Skin of body (tissue), 2 donors: ENCODE measurements around the gene C21orf58. TPM values are rescaled to one million over a fixed set of nuclear protein-coding genes. Genes with fewer than 3 reads are reported as not detected.
"Not testable (repeated sequence)": the region's sequence is repeated elsewhere in the genome, so short reads cannot be mapped to it uniquely, and the experiment has no call there.

ENCODE experiments used
- DNase-seq: peaks from one replicate; lab custom pipeline; 2025; lab: John Stamatoyannopoulos, UW
- total RNA-seq: library from RNA; depleted of rRNA; stranded (reverse); fragments of >200 nt; gene quantifications from one replicate; pipeline ENCODE4 v1.2.3, GENCODE V29; 2014

The C21orf58 gene
- total RNA-seq = 4.1 TPM

DNA sequence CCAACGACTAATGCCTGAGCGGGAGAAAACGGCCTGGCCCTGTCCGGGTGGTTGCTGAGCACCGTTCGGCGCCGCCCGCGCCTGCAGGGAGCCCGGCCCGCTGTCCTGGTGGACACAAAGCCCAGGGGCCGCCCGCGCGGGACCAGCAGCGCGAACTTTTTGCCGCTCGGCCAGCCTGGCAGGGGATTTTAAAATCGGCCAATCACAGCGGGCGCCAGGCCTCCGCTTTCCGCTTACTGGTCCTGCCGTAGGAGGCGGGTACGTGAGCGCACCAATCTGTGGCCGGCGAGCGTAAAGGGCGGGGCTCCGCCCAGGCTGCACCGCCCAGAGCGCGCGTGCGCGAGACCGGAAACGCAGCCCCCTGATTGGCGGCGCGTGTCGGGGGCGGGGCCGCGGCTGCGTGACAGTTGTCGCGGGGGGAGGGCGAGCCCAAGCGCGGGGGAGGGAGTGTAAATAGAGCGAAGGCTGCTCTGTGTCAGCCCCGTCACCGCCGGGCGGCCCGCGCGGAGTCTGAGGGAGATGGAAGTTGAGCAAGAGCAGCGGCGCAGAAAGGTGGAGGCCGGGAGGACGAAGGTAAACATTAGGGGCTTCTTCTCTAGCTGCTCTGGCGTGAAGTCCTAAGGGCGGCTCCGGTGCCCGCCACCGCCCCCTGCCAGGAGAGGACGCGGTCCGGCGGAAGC, at the start of gene C21orf58, which contains the start of gene PCNT:
Gene C21orf58, minus strand, starts transcription at position 161 of the 680 bp plus-strand sequence. CDS start 1,132 bp downstream, outside the sequence.
Gene PCNT, plus strand, starts transcription at position 447 of the 680 bp plus-strand sequence. Its CDS starts 73 bp downstream, at position 520.
- peak; percentile 98 for DNase-seq

GRCh38 chr21:46372947-46373346, 49.3 kb upstream of the C21orf58 start:
- DNase-seq = not testable (repeated sequence)

DNA sequence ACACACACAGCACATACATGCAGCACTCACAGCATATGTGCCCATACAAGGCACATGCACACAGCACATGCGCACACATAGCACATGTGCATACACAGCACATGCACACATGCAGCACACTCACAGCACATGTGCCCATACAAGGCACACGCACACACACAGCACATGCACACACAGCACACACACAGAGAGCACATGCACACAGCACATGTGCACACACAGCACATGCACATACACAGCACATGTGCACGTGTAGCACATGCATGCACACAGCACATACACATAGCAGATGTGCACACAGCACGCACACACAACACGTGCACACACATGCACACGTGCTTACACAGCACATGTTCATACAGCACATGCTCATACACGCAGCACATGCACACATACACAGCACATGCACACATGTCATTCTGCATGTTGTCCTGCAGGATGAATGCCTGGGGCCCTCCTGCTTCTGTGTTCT, 48.4 kb upstream of the C21orf58 start:
- no peak for DNase-seq

DNA sequence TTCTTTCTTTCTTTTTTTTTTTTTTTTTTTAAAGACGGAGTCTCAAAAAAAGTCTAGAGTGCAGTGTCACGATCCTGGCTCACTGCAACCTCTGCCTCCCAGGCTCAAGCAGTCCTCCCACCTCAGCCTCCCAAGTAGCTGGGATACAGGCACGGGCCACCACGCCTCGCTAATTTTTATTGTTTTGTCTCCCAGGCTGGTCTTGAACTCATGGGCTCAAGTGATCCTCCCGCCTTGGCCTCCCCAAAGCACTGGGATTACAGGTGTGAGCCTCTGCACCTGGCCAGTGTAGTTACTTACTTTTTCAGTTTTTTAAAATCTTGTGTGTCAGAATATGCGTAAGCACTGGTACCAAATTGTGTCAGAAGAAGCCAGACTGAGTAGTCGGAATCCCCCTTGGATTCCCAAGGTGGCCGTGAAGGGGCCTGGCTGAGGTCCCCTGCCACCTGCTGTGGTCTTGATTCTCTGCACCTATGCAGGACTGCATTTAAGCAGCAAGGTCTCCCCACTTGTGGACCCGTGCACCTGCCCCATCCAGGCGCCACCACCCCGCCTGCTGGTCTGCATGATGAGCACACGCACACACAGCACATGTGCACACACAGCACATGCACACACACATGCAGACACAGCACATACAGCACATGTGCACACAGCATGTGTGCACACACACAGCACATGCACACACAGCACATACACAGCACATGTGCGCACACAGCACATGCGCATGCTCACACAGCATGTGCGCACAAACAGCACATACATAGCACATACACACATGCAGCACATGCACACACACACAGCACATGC, 47.7 kb upstream of the C21orf58 start:
- DNase-seq = no peak

DNA sequence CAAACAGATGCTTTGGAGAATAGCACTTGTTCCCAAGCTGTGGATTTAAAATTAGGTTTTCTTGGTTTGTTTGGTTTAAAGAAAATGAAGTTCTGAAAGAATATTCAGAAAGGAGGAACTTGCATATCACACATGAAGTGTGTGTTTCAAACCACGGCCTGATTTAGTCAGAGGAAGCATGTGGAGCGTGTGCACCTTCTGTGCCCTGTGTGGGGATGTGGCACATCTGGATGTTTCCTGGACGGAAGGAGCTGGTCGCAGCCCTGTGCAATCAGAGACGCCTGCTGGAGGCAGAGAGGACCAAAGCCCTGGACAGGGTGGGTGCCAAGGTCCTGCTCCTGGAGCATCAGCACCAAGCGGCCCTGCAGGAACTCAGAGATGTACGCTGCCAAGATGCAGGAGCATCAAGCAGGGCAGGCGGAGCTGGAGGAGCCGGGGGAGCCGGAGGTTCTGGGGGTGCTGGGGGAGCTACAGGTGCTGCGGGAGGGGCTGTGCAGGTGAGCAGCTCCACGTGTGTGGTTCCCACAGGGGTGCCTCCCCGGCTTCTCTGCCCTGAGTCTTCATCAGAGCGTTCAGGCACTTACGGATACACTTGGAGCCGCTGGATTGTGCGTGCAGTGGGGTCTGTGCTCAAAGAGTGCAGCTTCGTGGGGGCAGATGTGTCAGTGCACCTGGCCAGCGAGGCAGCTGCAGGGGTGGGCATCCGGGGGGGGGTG, 46.0 kb upstream of the C21orf58 start:
- no peak for DNase-seq

DNA sequence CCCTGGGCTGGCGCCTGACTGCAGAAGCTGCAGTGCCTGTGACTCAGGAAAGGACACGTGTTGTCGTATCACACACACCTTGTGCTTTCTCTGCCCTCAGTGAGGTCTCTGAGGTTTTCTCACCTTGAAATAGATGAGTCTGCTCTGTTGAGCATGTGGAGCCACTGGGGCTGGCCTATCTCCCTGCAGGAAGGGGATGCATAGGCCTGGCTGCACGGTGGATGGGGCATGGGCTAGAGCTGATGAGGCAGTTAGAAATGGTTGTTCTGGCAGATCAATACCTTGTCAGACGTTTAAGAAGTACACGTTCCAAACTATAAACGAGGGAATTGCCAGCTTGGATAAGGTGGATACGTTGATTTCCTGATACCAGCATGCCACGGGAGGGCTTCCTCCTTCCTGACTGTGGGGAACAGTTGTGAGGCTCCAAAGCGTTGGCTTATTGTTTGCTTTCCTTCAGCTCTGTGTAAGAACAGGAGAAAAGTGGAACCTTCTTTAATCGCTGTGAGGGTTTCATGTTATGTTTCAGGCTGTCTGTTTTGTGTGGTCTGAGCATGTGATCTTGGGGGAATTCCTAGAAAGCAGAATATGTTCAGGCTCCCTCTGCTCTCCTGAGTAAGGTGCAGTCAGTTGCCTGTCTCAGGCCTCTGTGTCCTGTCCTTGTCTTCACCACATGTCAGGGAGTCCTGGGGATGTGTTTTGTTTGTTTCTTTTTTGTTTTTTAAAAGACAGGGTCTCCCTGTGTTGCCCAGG, 45.0 kb upstream of the C21orf58 start:
- no peak for DNase-seq

DNA sequence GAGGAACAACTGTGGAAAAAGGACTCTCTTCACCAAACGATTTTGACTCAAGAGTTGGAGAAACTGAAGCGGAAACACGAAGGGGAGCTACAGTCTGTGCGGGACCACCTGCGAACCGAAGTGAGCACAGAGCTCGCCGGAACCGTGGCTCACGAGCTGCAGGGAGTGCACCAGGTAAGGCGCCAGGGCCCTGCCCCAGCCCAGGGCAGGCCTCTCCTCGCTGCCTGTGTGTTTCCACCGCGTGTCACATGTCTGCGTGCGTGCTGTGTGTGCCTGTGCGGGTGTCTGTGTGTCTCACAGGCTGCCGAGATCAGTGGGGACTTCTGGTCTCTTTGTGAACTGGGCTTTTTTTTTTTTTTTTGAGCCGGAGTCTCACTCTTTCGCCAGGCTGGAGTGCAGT, 43.3 kb upstream of the C21orf58 start:
- DNase-seq = no peak

DNA sequence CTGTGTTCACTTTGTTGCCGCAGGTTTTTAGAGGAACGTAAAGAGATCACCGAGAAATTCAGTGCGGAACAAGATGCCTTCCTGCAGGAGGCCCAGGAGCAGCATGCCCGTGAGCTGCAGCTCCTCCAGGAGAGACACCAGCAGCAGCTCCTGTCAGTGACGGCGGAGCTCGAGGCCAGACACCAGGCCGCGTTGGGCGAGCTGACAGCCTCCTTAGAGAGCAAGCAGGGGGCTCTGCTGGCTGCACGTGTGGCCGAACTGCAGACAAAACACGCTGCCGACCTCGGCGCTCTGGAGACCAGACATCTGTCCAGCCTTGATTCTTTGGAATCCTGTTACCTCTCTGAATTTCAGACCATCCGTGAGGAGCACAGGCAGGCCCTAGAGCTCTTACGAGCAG, 42.9 kb upstream of the C21orf58 start:
- no peak for DNase-seq

DNA sequence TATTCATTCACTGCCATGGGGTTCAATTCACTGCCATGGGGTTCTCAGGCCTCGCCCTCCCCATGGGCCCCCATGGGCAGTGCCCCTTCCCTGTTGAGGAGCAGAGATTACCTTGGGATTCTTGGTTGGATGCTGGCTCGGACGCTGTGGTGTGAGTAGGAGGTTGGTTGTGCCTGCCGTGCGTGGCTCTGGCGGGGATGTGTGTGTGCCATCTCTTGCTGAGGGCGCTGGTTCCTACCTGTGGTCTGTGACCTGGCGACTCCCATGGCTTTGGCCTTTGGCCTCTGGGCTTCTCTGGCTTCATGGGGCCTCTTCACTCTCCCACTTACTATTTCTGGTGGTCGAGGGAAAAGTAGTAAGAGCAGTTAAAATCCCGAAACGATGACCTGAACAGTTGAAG, 42.4 kb upstream of the C21orf58 start:
- DNase-seq = no peak

DNA sequence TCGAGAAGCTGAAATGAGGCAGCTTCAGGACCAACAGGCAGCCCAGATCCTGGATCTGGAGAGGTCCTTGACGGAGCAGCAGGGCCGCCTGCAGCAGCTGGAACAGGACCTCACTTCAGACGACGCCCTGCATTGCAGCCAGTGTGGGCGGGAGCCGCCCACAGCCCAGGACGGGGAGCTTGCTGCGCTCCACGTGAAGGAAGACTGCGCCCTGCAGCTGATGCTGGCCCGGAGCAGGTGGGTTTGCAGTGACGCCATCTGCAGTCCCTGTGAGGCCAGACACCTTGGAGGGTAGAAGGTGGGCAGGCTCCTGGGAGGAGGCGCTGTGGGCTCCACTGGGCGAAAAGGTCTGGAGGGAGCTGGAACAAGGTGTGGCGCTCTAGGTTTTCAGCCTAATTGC, 40.0 kb upstream of the C21orf58 start:
- no peak for DNase-seq

GRCh38 chr21:46362946-46363345, 39.3 kb upstream of the C21orf58 start:
- DNase-seq = no peak

GRCh38 chr21:46361935-46362334, 38.3 kb upstream of the C21orf58 start:
- no peak for DNase-seq

GRCh38 chr21:46361176-46361575, 37.5 kb upstream of the C21orf58 start:
- DNase-seq = no peak

- DNase-seq = no peak
Measured at GRCh38 chr21:46357684-46358425, 34.2 kb upstream of the C21orf58 start.

DNA sequence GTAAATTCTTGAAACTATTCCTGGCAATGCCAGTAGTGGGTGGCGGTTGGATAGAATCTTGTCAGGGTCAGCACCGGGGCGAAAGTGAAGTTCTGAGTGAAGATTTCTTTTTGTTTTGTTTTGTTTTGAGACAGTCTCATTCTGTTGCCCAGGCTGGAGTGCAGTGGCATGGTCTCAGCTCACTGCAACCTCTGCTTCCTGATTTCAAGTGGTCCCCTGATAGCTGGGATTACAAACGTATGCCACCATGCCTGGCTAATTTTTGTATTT, 33.6 kb upstream of the C21orf58 start:
- DNase-seq = no peak

- DNase-seq = no peak
Measured at GRCh38 chr21:46356494-46357334, 33.0 kb upstream of the C21orf58 start.

DNA sequence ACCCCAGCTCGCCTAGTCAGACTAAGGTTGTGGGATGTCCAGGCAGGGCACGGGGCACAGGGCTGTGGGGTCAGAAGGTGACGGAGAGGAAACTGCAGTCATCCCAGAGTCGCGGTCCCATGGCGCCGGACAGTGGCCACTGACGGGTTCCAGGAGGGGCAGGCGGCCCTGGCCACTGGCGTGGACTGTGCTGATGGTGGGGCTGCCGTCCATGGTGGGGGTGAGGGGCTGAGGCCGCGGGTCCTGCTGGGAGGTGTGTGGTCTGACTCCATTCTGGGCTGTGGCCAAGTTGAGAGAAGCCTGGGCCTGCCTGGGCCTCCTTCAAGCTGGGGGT, 32.3 kb upstream of the C21orf58 start:
- DNase-seq = no peak

GRCh38 chr21:46355161-46356004, 31.7 kb upstream of the C21orf58 start:
- DNase-seq = no peak

DNA sequence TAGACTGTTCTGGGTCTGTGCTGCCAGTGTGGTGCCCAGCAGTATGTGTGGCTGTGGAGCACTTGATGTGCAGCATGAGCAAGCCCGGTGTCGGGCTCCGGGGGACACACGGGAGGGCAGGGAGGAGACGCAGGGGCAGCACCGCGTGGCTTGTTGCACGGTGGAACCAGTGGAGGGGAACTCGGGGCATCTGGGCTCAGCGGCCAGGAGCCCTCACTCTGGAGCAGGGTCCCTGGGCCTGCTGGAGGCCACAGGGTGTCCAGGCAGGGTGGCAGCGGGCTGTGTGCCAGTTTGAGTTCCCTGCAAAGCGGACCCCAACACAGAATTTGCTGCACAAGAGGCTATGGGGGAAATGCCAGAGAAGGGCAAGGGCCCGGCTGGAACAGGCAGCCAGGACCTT, 30.8 kb upstream of the C21orf58 start:
- DNase-seq = no peak
